ENCODE data around the gene LRP1B.

GRCh38 chr2:140929849-140930248, 1201.0 kb downstream of the LRP1B start:
- TF ChIP-seq CTCF (IDR thresholded peaks at IDR 0.05; ENCODE audit: low read depth, low read length, poor library complexity, severe bottlenecking) (no peak), EZH2phosphoT487 (IDR thresholded peaks at IDR 0.05; ENCODE audit: borderline replicate concordance, low read length) (no peak)
